IPS-20b (cell line): ENCODE results near the gene ALKBH8.

Experiments used
- H3K27ac ChIP-seq: one replicate; pipeline ENCODE4 v1.5.1; 2013; ENCODE audit warnings: low read length
- H3K27me3 ChIP-seq: 2 replicates; pipeline ENCODE4 v1.6.1; 2013; ENCODE audit warnings: mild to moderate bottlenecking, low read length, inconsistent platforms; ENCODE audit not compliant: insufficient read depth
- H3K36me3 ChIP-seq: 2 replicates; pipeline ENCODE4 v1.6.1; 2013; ENCODE audit warnings: low read depth, mild to moderate bottlenecking, inconsistent platforms, low read length, moderate library complexity; ENCODE audit not compliant: insufficient read depth
- H3K4me1 ChIP-seq: 2 replicates; pipeline ENCODE4 v1.6.1; 2013; ENCODE audit warnings: mild to moderate bottlenecking, control low read depth, inconsistent platforms, low read length, moderate library complexity; ENCODE audit not compliant: insufficient read depth
- H3K4me3 ChIP-seq: 2 replicates; pipeline ENCODE4 v1.5.1; 2013; ENCODE audit warnings: mild to moderate bottlenecking, low read length, inconsistent platforms
- H3K9ac ChIP-seq: 2 replicates; pipeline ENCODE4 v1.6.1; 2013; ENCODE audit warnings: low read depth, mild to moderate bottlenecking, inconsistent platforms, low read length, moderate library complexity
- H3K9me3 ChIP-seq: 2 replicates; pipeline ENCODE4 v1.6.1; 2013; ENCODE audit warnings: mild to moderate bottlenecking, low read depth, low read length, inconsistent platforms; ENCODE audit not compliant: insufficient read depth

ALKBH8 gene

GRCh38 chr11:107565219-107565937, at the start of gene ALKBH8:
ALKBH8 (minus strand) TSS chr11:107565735; CDS start chr11:107560893, 4,842 bp downstream.
- Histone ChIP-seq H3K27me3 (no peaks in the 10 kb centered on the region), H3K9ac (peak within 1 kb of the TSS; percentile 93), H3K4me3 (peak within 1 kb of the TSS; percentile 96), H3K27ac (peak within 1 kb of the TSS; percentile 9), H3K9me3 (no peaks in the 10 kb centered on the region), H3K36me3 (no peaks in the 10 kb centered on the region), H3K4me1 (peaks cover 4% of the 10 kb centered on the region; the same call in 1 of the 2 replicates)

GRCh38 chr11:107612445-107612844, 46.9 kb upstream of the ALKBH8 start:
- peaks cover 19% of the 10 kb centered on the region; the same call in 1 of the 2 replicates for H3K27me3 ChIP-seq
- H3K27ac ChIP-seq, result no peak overlapping the region
- no peak overlapping the region for H3K9ac ChIP-seq
- H3K4me3 ChIP-seq, result no peak overlapping the region
- peaks cover 13% of the 10 kb centered on the region for H3K4me1 ChIP-seq
- no peaks in the 10 kb centered on the region for H3K9me3 ChIP-seq
- H3K36me3 ChIP-seq, result no peaks in the 10 kb centered on the region

- no peak overlapping the region for H3K9ac ChIP-seq
- no peak overlapping the region for H3K27ac ChIP-seq
- H3K27me3 ChIP-seq, result peaks cover 19% of the 10 kb centered on the region; the same call in 1 of the 2 replicates
- H3K4me3 ChIP-seq, result no peak overlapping the region
- H3K9me3 ChIP-seq, result no peaks in the 10 kb centered on the region
- peaks cover 23% of the 10 kb centered on the region for H3K4me1 ChIP-seq
- no peaks in the 10 kb centered on the region for H3K36me3 ChIP-seq
Observed at GRCh38 chr11:107609400-107610218, 44.1 kb upstream of the ALKBH8 start.

- Histone ChIP-seq H3K36me3 (no peaks in the 10 kb centered on the region), H3K9ac (no peak overlapping the region), H3K9me3 (no peaks in the 10 kb centered on the region), H3K27me3 (peaks cover 19% of the 10 kb centered on the region; the same call in 1 of the 2 replicates), H3K27ac (no peak overlapping the region), H3K4me1 (peaks cover 23% of the 10 kb centered on the region), H3K4me3 (no peak overlapping the region)
Observed at GRCh38 chr11:107608809-107609208, 43.3 kb upstream of the ALKBH8 start.

GRCh38 chr11:107606141-107606540, 40.6 kb upstream of the ALKBH8 start:
- peaks cover 19% of the 10 kb centered on the region; the same call in 1 of the 2 replicates for H3K27me3 ChIP-seq
- H3K4me3 ChIP-seq, result no peak overlapping the region
- peaks cover 28% of the 10 kb centered on the region for H3K4me1 ChIP-seq
- no peaks in the 10 kb centered on the region for H3K36me3 ChIP-seq
- H3K9me3 ChIP-seq, result no peaks in the 10 kb centered on the region
- H3K9ac ChIP-seq, result no peak overlapping the region
- H3K27ac ChIP-seq, result no peak overlapping the region

- H3K9me3 ChIP-seq, result no peaks in the 10 kb centered on the region
- no peak overlapping the region for H3K4me3 ChIP-seq
- H3K4me1 ChIP-seq, result peaks cover 28% of the 10 kb centered on the region
- H3K9ac ChIP-seq, result no peak overlapping the region
- H3K27me3 ChIP-seq, result peaks cover 18% of the 10 kb centered on the region; the same call in 1 of the 2 replicates
- no peak overlapping the region for H3K27ac ChIP-seq
- H3K36me3 ChIP-seq, result no peaks in the 10 kb centered on the region
Observed at GRCh38 chr11:107605061-107606006, 39.8 kb upstream of the ALKBH8 start.

- H3K9me3 ChIP-seq, result no peaks in the 10 kb centered on the region
- H3K9ac ChIP-seq, result no peak overlapping the region
- H3K36me3 ChIP-seq, result no peaks in the 10 kb centered on the region
- no peak overlapping the region for H3K4me3 ChIP-seq
- H3K27ac ChIP-seq, result no peak overlapping the region
- H3K4me1 ChIP-seq, result peaks cover 17% of the 10 kb centered on the region; the same call in 1 of the 2 replicates
- H3K27me3 ChIP-seq, result peaks cover 26% of the 10 kb centered on the region
Observed at GRCh38 chr11:107598225-107599139, 32.9 kb upstream of the ALKBH8 start.

- Histone ChIP-seq H3K36me3 (no peaks in the 10 kb centered on the region), H3K27ac (no peak overlapping the region), H3K27me3 (peaks cover 63% of the 10 kb centered on the region), H3K9ac (no peak overlapping the region), H3K9me3 (no peaks in the 10 kb centered on the region), H3K4me1 (peaks cover 18% of the 10 kb centered on the region; the same call in 1 of the 2 replicates), H3K4me3 (no peak overlapping the region)
Observed at GRCh38 chr11:107594736-107595135, 29.2 kb upstream of the ALKBH8 start.

GRCh38 chr11:107593951-107594350, 28.4 kb upstream of the ALKBH8 start:
- no peaks in the 10 kb centered on the region for H3K9me3 ChIP-seq
- peaks cover 18% of the 10 kb centered on the region; the same call in 1 of the 2 replicates for H3K4me1 ChIP-seq
- peak overlapping the region; percentile 11; the same call in 1 of the 2 replicates for H3K4me3 ChIP-seq
- H3K36me3 ChIP-seq, result no peaks in the 10 kb centered on the region
- H3K9ac ChIP-seq, result no peak overlapping the region
- H3K27ac ChIP-seq, result no peak overlapping the region
- peaks cover 71% of the 10 kb centered on the region for H3K27me3 ChIP-seq

- Histone ChIP-seq H3K27ac (no peak overlapping the region), H3K9me3 (no peaks in the 10 kb centered on the region), H3K27me3 (peaks cover 82% of the 10 kb centered on the region), H3K4me3 (peak overlapping the region; percentile 24; the same call in 1 of the 2 replicates), H3K4me1 (peaks cover 12% of the 10 kb centered on the region; the same call in 1 of the 2 replicates), H3K9ac (no peak overlapping the region), H3K36me3 (no peaks in the 10 kb centered on the region)
Observed at GRCh38 chr11:107592813-107593212, 27.3 kb upstream of the ALKBH8 start.
